Activated T-cell treated with anti-CD3 and anti-CD28 coated beads, Interleukin-2, amount 50 U/mL, for 24 hours (primary cell): ENCODE data around the gene MVB12B.

ENCODE experiments used
- DNase-seq: peaks from one replicate; pipeline ENCODE4 v3.0.0-alpha.2; 2020
- H3K27ac Mint-ChIP-seq: 2 replicates; pipeline ENCODE4 v1.8.0; 2020; ENCODE audit warnings: mild to moderate bottlenecking, mixed read lengths
- H3K27me3 Mint-ChIP-seq: 2 replicates; pipeline ENCODE4 v1.8.0; 2020; ENCODE audit warnings: mixed read lengths
- H3K36me3 Mint-ChIP-seq: 2 replicates; pipeline ENCODE4 v1.8.0; 2020; ENCODE audit warnings: low read depth, mixed read lengths
- H3K4me1 Mint-ChIP-seq: 2 replicates; pipeline ENCODE4 v1.8.0; 2020; ENCODE audit warnings: low read depth, mixed read lengths
- H3K4me3 Mint-ChIP-seq: 2 replicates; pipeline ENCODE4 v1.8.0; 2020; ENCODE audit warnings: mild to moderate bottlenecking, moderate library complexity, mixed read lengths
- H3K9me3 Mint-ChIP-seq: 2 replicates; pipeline ENCODE4 v1.8.0; 2020; ENCODE audit warnings: mixed read lengths

The MVB12B gene

DNA sequence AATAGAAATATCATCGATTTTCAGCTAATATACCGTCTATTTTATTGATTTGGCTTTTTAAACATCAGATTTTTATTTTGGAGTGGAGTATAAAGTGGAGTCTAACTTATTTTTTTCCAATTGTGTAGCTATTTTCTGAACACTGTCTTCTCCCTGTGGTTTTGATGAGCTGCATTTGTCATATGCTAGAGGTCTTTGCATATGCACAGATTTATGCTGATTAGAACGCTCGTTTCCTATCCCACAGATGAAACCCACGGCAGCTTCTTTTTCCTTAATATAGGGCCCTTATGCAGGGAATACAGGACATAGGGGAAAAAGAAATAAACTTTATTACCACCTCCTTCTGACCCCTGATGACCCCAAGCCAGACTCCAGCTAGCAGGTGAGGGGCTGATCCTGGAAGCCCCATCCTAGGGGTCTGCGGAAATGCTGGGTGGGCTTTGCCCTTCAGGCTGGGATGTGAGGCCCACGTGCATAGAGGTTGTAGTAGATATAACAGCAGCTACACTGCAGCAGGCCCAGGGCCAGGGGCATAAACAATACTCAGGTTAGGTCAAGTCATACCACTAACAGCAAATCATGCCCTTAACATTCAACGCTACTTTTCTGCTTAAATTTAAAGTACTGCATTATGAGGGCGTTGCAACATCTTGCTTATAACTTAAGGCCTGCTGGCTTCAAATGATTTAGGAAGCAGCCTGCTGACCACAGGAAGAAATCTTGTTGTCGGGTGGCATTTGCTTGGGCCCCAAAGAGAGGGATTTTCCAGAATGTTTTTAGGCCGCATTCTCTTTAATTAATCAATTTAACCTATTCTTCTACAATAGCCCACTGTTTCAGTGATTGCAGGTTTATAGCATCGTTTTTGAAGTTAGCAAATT is 28.5 kb downstream of the MVB12B start:
- Mint-ChIP-seq H3K36me3 (peaks cover 10% of the 10 kb centered on the region), H3K27ac (no peak overlapping the region), H3K4me3 (no peak overlapping the region), H3K27me3 (no peaks in the 10 kb centered on the region), H3K9me3 (peaks cover 13% of the 10 kb centered on the region), H3K4me1 (peaks cover 7% of the 10 kb centered on the region)
- no peak for DNase-seq

- H3K36me3 Mint-ChIP-seq = peaks cover 12% of the 10 kb centered on the region
- no peak overlapping the region for H3K4me3 Mint-ChIP-seq
- H3K27me3 Mint-ChIP-seq = no peaks in the 10 kb centered on the region
- peaks cover 7% of the 10 kb centered on the region for H3K4me1 Mint-ChIP-seq
- no peak overlapping the region for H3K27ac Mint-ChIP-seq
- DNase-seq = no peak
- peaks cover 19% of the 10 kb centered on the region for H3K9me3 Mint-ChIP-seq
Observed at GRCh38 chr9:126357074-126357473, 30.4 kb downstream of the MVB12B start.

DNA sequence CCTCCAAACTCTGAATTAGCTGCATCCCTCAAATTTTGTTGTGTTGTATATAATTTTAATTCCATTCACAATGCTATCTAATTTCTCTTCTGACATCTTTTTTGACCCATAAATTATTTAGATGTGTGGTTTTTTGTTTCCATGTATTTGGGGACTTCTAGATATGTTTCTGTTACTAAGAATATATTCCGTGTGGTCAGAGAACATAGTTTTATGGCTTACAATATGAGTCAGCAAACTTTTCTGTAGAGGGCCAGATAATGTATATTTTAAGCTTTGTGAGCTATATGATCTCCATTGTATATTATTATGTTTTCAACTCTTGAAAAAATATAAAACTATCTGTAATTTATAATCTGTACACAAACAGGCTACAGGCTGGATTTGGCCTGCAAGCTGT is 33.4 kb downstream of the MVB12B start:
- Mint-ChIP-seq H3K27me3 (no peaks in the 10 kb centered on the region), H3K4me3 (no peak overlapping the region), H3K27ac (no peak overlapping the region), H3K9me3 (peaks cover 30% of the 10 kb centered on the region), H3K4me1 (no peaks in the 10 kb centered on the region), H3K36me3 (peaks cover 18% of the 10 kb centered on the region)
- DNase-seq = no peak

DNA sequence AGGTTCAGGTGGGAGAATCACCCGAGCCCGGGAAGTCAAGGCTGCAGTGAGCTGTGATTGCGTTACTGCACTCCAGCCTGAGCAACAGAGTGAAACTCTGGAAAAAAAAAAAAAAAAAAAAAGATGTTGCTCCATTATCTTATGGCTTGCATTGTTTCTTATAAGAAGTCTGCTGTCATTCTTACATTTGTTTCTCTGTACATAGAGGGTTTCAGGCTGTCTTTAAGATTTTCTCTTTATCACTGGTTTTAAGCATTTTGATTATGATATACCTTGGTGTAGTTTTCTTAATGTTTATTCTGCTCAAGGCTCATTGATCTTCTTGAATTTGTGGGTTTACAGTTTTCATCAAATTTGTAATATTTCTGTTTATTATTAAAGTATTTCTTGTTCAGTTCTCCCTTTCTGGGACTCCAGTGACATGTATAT is 35.2 kb downstream of the MVB12B start:
- Mint-ChIP-seq H3K27me3 (no peaks in the 10 kb centered on the region), H3K9me3 (peaks cover 30% of the 10 kb centered on the region), H3K4me3 (no peak overlapping the region), H3K4me1 (no peaks in the 10 kb centered on the region), H3K27ac (no peak overlapping the region), H3K36me3 (peaks cover 18% of the 10 kb centered on the region)
- no peak for DNase-seq

DNA sequence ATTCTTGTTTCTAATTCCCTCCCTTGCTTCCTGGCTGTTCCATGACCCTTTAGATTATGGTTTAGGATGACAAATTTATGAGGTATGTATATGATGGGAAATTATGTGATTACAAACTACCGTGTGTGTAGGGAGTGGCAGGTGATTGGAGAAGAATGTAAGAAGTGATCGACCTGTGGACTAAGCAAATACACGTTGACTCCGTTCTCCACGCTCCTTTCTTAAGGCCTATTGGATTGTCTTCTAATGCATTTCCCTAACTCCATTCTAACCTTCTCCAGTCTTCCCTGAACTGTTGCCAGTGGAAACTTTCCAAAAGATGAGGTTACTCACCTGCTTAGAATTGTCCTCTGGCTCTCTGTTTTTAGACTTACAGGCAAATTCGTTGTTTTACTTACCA is 36.6 kb downstream of the MVB12B start:
- no peaks in the 10 kb centered on the region for H3K27me3 Mint-ChIP-seq
- H3K9me3 Mint-ChIP-seq = peaks cover 30% of the 10 kb centered on the region
- DNase-seq = no peak
- H3K27ac Mint-ChIP-seq = no peak overlapping the region
- no peak overlapping the region for H3K4me3 Mint-ChIP-seq
- peaks cover 18% of the 10 kb centered on the region for H3K36me3 Mint-ChIP-seq
- no peaks in the 10 kb centered on the region for H3K4me1 Mint-ChIP-seq

GRCh38 chr9:126363847-126364671 is 37.4 kb downstream of the MVB12B start:
- peaks cover 18% of the 10 kb centered on the region for H3K36me3 Mint-ChIP-seq
- no peak for DNase-seq
- H3K4me3 Mint-ChIP-seq = no peak overlapping the region
- H3K27me3 Mint-ChIP-seq = no peaks in the 10 kb centered on the region
- H3K4me1 Mint-ChIP-seq = no peaks in the 10 kb centered on the region
- H3K27ac Mint-ChIP-seq = no peak overlapping the region
- H3K9me3 Mint-ChIP-seq = peaks cover 30% of the 10 kb centered on the region

DNA sequence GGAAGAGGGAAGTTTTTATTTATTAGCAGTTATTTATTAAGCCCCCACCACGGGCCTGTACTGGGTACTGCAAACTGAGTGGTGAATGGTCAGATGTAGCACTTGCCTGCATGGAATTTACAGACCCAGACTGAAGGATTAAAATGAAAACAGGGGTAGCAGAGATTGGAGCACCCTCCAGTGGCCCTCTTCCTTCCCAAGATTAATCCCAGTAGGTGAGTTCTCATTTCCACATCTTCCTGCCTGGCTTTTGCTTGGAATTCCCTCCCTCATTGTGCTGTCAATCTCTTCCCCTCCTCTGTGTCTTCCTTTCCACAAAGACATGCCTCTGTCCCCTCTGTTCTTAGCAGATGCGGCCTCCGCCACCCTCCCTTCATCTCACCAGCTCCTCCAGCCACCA is 39.2 kb downstream of the MVB12B start:
- H3K9me3 Mint-ChIP-seq = peaks cover 17% of the 10 kb centered on the region
- no peaks in the 10 kb centered on the region for H3K27me3 Mint-ChIP-seq
- no peak overlapping the region for H3K4me3 Mint-ChIP-seq
- peaks cover 8% of the 10 kb centered on the region for H3K36me3 Mint-ChIP-seq
- H3K4me1 Mint-ChIP-seq = no peaks in the 10 kb centered on the region
- no peak overlapping the region for H3K27ac Mint-ChIP-seq
- DNase-seq = no peak

DNA sequence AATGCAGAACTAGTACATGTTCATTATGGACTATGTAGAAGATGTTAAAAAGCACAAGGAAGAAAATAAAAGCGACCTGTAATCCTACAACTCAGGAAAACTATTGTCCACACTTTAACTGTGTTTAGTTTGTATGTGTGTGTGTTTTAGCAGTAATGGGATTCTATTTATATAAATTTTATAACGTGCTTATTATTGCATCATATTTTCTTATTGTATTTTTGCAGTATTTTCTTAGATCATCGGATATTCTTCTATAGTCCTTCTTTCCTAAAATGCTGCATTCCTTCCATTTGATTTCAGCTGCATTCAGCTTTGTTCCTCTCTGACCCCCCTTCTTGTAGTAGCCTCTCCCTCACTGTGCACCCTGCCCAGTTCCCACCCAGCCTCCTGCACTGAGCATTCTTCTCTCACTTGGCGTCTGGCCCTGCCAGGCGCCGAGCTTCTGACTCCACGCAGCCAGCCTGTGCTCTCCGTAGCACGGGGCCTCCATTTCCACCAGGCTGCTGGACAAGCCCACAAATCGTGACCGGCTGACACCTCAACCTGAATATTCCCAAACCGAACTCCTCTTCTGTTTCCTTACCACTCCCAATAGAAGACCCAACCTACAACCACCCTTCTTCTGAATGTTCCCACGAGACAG is 39.9 kb downstream of the MVB12B start:
- no peak overlapping the region for H3K27ac Mint-ChIP-seq

GRCh38 chr9:126367139-126367538 is 40.5 kb downstream of the MVB12B start:
- no peak for DNase-seq
- Mint-ChIP-seq H3K9me3 (peaks cover 10% of the 10 kb centered on the region), H3K27ac (no peak overlapping the region), H3K4me3 (no peak overlapping the region), H3K36me3 (peaks cover 6% of the 10 kb centered on the region), H3K27me3 (no peaks in the 10 kb centered on the region), H3K4me1 (peaks cover 1% of the 10 kb centered on the region)

More for the DNA sequence above, 39.9 kb downstream of the MVB12B start:
- peaks cover 8% of the 10 kb centered on the region for H3K36me3 Mint-ChIP-seq
- H3K27me3 Mint-ChIP-seq = no peaks in the 10 kb centered on the region
- H3K4me3 Mint-ChIP-seq = no peak overlapping the region
- H3K9me3 Mint-ChIP-seq = peaks cover 14% of the 10 kb centered on the region
- no peak for DNase-seq
- H3K4me1 Mint-ChIP-seq = no peaks in the 10 kb centered on the region

GRCh38 chr9:126367616-126368015 is 41.0 kb downstream of the MVB12B start:
- Mint-ChIP-seq H3K4me1 (peaks cover 2% of the 10 kb centered on the region), H3K9me3 (peaks cover 7% of the 10 kb centered on the region), H3K27me3 (no peaks in the 10 kb centered on the region), H3K27ac (no peak overlapping the region), H3K4me3 (no peak overlapping the region), H3K36me3 (peaks cover 4% of the 10 kb centered on the region)
- DNase-seq = no peak

- no peak overlapping the region for H3K27ac Mint-ChIP-seq
- DNase-seq = no peak
- no peaks in the 10 kb centered on the region for H3K27me3 Mint-ChIP-seq
- H3K36me3 Mint-ChIP-seq = peaks cover 4% of the 10 kb centered on the region
- no peak overlapping the region for H3K4me3 Mint-ChIP-seq
- H3K4me1 Mint-ChIP-seq = peaks cover 5% of the 10 kb centered on the region
- peaks cover 7% of the 10 kb centered on the region for H3K9me3 Mint-ChIP-seq
Observed at GRCh38 chr9:126368020-126368419, 41.4 kb downstream of the MVB12B start.

DNA sequence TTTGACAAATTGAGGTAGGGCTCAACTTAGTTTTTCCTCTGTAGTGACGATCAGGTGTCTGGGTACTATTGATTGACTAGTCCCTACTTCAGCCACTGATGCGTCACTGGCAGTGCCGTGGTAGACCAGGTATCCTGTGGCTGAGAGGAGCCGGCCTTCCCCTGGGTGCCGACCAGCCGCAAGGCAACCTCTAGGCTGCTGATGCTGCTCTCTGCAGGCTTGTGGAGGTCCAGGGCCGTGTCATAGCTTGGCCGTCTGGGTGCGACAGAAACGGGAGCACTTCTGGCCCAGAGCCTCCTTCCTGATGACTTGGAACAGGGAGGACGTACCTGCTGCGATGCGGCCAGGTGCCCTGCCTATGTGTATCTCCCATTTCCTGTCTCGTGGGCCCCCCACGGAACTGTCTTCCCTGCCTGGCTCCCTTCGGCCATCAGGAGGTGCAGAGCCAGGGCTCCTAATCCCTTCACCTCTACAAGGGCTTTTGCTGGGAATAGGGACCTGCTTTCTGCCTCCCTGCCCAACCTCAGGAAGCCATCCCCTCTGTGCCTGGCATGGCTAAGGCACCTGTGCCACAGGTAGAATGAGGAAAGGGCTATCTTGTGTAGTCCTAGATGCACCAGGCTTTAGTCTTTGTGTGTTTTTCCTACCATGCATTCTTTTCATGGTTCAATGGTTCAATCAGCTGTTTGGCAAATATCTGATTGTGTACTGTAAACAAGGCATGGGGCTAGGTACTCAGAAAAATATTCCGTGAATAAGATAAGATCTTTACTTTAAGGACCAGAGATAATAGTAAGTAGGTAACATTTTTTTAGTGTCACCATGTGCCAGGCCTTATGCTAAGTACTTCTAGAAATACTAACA is 44.6 kb downstream of the MVB12B start:
- H3K27ac Mint-ChIP-seq = no peak overlapping the region
- H3K27me3 Mint-ChIP-seq = no peaks in the 10 kb centered on the region
- H3K4me3 Mint-ChIP-seq = no peak overlapping the region
- H3K9me3 Mint-ChIP-seq = no peaks in the 10 kb centered on the region
- no peak for DNase-seq
- H3K4me1 Mint-ChIP-seq = peaks cover 15% of the 10 kb centered on the region
- H3K36me3 Mint-ChIP-seq = no peaks in the 10 kb centered on the region

- Mint-ChIP-seq H3K27ac (no peak overlapping the region), H3K4me3 (no peak overlapping the region), H3K36me3 (no peaks in the 10 kb centered on the region), H3K27me3 (no peaks in the 10 kb centered on the region), H3K4me1 (peaks cover 18% of the 10 kb centered on the region), H3K9me3 (no peaks in the 10 kb centered on the region)
- no peak for DNase-seq
Observed at GRCh38 chr9:126372716-126373115, 46.1 kb downstream of the MVB12B start.

DNA sequence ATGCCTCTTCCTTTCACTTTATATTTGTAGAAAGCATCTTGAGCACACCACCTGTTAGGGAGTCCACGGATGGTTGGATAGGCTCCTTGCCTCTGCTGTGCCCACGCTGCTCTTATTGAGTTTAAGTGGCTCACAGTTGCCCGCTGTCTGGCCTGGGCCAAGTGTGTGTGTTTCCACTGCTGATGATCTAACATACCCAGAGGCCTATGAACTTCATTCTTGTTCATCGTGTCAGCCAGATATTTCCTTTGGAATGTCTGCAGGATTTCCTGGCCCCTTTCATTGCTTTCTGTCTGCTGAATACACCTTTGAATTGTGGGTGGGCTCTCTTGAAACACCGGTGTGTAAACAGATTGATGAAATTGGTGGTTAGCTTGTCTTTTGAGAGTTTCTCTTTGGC is 46.6 kb downstream of the MVB12B start:
- Mint-ChIP-seq H3K27me3 (no peaks in the 10 kb centered on the region), H3K4me1 (peaks cover 18% of the 10 kb centered on the region), H3K27ac (no peak overlapping the region), H3K9me3 (no peaks in the 10 kb centered on the region), H3K4me3 (no peak overlapping the region), H3K36me3 (no peaks in the 10 kb centered on the region)
- no peak for DNase-seq
